ENCODE data around the gene RNASE7.

DNA sequence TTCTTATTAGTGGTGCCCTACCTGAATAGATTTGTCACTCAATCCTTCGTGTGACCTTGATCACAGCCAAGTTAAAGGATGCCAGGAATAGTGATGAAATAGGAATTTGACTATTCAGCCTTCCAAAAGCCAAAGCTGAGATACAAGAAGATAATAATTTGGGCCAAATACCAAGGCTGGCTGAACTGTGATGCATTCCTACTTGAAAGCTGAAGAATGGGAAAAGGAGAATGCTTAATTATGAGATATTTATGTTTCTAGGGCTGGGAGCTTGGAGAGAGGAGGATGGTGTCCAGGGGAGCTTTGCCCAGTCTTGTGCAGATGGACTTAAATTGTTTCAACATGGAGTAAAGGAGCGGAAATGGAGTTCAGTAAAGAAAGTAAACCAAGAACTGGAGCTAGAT is 5.2 kb downstream of the RNASE7 start:
- TF ChIP-seq, protein P1, sequence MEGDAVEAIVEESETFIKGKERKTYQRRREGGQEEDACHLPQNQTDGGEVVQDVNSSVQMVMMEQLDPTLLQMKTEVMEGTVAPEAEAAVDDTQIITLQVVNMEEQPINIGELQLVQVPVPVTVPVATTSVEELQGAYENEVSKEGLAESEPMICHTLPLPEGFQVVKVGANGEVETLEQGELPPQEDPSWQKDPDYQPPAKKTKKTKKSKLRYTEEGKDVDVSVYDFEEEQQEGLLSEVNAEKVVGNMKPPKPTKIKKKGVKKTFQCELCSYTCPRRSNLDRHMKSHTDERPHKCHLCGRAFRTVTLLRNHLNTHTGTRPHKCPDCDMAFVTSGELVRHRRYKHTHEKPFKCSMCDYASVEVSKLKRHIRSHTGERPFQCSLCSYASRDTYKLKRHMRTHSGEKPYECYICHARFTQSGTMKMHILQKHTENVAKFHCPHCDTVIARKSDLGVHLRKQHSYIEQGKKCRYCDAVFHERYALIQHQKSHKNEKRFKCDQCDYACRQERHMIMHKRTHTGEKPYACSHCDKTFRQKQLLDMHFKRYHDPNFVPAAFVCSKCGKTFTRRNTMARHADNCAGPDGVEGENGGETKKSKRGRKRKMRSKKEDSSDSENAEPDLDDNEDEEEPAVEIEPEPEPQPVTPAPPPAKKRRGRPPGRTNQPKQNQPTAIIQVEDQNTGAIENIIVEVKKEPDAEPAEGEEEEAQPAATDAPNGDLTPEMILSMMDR (IDR thresholded peaks at IDR 0.05): no peak
- TF ChIP-seq POLR2A (IDR thresholded peaks at IDR 0.05): no peak
- TF ChIP-seq EP300 (IDR thresholded peaks at IDR 0.05): no peak

Measured in gastroesophageal sphincter (tissue), 3 donors.